Fibroblast of villous mesenchyme (primary cell): ENCODE results near the gene ARMC6. TPM values are rescaled to one million over a fixed set of nuclear protein-coding genes. Genes with fewer than 3 reads are reported as not detected.

Experiments used
- DNase-seq: peaks from one replicate; pipeline ENCODE4 v3.0.0-alpha.2; 2010; ENCODE audit warnings: low read depth
- H3K4me3 ChIP-seq: 2 replicates; pipeline ENCODE4 v1.5.1; 2011; ENCODE audit warnings: low read depth, mild to moderate bottlenecking, low read length
- total RNA-seq: library from RNA; depleted of rRNA; stranded (reverse); fragments of >200 nt; gene quantifications from 2 replicates; pipeline ENCODE4 v1.2.3, GENCODE V29; 2012
- TF ChIP-seq, protein P1 (sequence below): IDR thresholded peaks from 2 replicates; pipeline ENCODE4 v1.5.1; 2012; ENCODE audit warnings: low read depth, mild to moderate bottlenecking, low read length; ENCODE audit not compliant: insufficient read depth

The ARMC6 gene
- total RNA-seq, 1 donor: 37.1 TPM

DNA sequence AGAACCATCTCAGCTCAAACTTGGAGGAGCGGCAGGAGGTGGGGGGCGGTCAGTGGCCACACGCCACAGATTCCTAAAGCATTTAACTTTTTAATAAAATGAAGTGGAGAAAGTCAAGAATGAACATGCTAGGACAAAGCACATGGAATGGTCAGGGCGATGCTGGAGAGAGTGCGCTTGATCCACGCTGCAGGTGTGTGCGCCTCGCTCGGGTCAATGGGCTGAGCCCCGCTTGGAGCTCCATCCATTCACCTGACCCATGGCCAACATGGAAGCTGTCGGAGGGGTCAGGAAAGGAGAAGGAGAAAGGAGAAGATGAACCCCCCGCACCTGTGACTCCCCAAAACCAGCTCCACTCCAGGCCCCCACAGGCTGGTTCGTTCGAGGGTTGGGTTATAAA is 41.9 kb upstream of the ARMC6 start:
- TF ChIP-seq, protein P1, sequence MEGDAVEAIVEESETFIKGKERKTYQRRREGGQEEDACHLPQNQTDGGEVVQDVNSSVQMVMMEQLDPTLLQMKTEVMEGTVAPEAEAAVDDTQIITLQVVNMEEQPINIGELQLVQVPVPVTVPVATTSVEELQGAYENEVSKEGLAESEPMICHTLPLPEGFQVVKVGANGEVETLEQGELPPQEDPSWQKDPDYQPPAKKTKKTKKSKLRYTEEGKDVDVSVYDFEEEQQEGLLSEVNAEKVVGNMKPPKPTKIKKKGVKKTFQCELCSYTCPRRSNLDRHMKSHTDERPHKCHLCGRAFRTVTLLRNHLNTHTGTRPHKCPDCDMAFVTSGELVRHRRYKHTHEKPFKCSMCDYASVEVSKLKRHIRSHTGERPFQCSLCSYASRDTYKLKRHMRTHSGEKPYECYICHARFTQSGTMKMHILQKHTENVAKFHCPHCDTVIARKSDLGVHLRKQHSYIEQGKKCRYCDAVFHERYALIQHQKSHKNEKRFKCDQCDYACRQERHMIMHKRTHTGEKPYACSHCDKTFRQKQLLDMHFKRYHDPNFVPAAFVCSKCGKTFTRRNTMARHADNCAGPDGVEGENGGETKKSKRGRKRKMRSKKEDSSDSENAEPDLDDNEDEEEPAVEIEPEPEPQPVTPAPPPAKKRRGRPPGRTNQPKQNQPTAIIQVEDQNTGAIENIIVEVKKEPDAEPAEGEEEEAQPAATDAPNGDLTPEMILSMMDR: no peak
- no peak for DNase-seq
- no peak overlapping the region for H3K4me3 ChIP-seq

DNA sequence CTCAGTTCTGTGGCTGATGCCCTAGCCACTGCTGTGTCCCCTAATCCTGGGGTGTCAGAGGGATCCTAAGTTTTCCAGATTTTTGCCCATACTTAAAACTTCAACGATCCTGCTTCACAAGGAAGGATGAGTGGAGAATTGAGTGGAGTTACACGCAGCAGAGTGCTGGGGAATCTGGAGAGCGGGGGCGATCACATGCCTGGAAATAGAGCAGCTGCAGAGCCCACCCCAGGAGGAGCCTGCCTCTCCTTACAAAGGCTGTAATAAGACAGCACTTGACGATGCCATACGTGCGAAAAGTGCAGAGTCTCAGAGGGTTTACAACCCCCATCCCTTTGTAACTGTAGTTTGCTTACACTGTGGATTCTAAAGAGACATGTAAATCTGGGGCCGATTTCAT is 40.7 kb upstream of the ARMC6 start:
- TF ChIP-seq, protein P1: no peak
- H3K4me3 ChIP-seq: no peak overlapping the region
- DNase-seq: no peak

DNA sequence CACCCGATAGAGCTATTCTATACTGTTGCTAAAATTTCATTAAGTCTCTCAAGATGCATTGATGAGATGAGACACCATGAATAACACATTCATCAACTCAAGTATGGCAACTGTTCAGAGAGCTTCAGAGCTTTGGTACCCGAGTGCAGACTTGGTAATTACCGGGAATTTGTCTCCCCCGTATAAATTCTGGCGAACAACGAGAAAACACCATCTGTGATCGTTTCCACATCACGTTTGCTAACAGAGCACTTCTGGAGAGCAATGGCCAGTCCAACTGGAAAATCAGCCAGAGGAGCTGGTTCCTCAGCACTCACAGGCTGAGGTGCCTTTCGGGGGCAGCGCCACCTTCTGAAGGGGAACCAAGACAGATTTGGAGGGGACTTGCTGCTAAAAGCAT is 40.3 kb upstream of the ARMC6 start:
- TF ChIP-seq, protein P1: no peak
- DNase-seq: no peak
- no peak overlapping the region for H3K4me3 ChIP-seq

DNA sequence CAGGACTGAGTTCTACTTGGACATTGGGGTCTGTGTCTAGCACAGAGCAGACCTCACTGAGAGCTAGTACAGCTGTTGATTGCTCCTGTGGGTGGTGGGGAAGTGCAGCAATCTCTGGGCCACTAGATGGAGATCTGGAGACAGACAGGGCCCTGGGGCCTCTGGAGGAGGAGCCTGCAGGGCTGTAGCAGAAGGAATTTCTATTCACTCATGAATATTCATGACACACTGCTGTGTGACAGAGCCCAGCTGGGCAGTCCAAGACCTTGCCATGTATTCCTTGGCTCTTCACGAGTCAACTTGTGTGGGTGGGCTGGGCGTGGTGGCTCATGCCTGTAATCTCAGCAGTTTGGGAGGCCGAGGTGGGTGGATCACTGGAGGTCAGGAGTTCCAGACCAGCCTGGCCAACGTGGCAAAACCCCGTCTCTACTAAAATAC is 37.6 kb upstream of the ARMC6 start:
- peak; percentile 92 for DNase-seq
- TF ChIP-seq, protein P1: peak; percentile 81
- H3K4me3 ChIP-seq: no peak overlapping the region

DNA sequence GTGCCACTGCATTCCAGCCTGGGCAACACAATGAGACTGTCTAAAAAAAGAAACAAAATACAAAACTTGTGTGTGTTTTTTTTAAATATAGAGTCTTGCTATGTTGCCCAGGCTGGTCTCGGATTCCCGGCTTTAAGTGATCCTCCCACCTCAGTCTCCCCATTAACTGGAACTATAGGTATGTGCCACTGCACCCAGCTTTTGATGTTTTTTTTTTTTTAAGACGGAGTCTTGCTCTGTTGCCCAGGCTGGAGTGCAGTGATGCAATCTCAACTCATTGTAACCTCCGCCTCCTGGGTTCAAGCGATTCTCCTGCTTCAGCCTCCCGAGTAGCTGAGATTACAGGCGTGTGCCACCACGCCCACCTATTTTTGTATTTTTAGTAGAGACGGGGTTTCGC is 37.1 kb upstream of the ARMC6 start:
- TF ChIP-seq, protein P1: no peak
- no peak for DNase-seq
- no peak overlapping the region for H3K4me3 ChIP-seq

DNA sequence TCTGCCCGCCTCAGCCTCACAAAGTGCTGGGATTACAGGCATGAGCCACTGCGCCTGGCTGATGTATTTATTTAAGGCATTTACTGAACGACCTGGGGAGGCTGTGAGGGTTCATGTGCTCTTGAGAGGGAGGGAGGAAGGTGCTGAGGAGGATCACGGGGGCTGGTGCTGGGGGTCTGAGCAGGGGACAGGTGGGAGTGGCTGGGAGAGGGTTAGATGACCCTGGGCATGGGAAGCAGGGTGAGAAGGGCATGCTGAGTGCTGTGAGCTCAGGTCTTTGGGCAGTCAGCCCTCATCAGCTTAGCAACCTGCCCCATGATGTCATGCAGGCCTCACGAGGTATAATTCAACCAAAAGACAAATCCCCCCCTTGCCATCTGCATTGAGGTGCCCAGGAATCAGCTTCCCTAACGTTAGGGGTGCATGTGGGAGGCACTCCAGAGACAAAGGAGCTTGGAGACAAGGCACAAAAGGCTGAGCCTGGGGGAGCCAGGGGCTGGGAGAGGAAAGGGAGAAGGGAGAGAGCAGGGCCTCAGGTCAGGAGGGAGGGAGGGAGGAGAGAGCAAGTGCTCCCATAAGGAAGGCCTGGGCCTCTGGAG is 36.5 kb upstream of the ARMC6 start:
- DNase-seq: no peak
- H3K4me3 ChIP-seq: no peak overlapping the region
- TF ChIP-seq, protein P1: no peak

DNA sequence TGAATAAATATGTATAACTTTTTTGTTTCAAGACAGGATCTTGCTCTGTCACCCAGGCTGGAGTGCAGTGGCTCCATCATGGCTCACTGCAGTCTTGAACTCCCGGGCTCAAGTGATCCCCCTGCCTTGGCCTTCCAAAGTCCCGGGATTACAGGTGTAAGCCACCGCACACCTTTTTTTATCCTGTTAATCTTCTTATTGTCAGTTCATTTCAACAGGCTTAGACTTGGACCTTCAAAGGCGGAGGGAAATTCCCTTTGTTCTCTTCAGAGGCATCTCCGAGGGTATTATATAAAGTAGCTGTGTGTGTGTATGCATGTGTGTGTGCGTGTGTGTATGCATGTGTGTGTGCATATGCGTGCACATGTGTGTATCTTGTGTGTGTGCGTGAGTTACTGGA is 35.1 kb upstream of the ARMC6 start:
- TF ChIP-seq, protein P1: no peak
- no peak overlapping the region for H3K4me3 ChIP-seq
- DNase-seq: no peak
